NCI-H345 treated with DMSO at 0.1 percent for 48 hours (cell line): ENCODE data around the gene KRTAP10-3.

Source experiments
- DNase-seq: peaks from one replicate; lab custom pipeline; 2025; ENCODE audit not compliant: unreplicated experiment; lab: John Stamatoyannopoulos, UW

KRTAP10-3 gene

DNA sequence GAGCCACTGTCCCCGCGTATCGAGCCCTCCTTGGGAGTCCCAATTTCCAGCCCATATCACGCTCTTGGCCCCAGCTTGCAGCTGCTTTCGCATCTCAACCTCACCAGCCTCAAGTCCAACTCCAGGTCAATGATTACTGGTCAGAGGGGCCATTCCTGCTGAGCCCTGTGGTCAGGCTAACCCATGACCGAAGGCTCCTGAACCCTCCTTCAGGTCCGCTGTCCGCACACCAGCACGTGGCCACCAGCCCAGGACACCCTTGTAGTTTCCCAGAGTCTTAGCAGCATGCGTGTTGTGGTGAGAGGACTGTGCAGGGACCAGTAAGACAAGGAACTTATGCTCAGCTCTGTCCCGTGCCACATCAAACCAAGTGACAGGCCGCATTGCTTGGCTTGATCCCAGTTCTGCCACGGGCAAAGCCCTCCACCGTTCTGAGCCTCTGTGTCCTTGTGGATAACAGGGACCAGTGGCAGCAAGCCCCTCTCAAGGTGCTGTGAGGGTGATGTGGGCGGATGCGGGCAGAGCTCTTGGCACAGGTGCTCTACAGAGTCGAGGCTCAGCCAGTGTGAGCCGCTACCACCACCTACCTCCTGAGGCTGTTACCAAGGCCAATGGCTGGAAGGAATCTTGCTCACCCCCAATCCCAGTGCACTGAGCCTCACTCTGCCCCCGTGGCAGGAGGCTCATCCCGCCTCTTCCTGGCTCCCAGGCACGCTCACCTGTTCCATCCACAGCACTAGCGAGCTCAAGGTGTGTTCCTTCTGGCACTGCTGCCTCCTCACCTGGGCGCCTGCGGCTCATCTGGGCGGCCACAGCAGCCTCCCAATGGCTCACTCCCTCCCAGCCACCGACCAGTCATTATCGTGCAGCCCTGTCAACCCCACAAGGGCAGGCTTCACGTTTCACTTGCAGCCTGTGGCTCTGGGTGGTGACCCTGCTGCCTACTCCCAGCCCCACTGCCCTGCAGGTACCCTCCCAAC is 39.0 kb downstream of the KRTAP10-3 start:
- DNase-seq, result no peak

DNA sequence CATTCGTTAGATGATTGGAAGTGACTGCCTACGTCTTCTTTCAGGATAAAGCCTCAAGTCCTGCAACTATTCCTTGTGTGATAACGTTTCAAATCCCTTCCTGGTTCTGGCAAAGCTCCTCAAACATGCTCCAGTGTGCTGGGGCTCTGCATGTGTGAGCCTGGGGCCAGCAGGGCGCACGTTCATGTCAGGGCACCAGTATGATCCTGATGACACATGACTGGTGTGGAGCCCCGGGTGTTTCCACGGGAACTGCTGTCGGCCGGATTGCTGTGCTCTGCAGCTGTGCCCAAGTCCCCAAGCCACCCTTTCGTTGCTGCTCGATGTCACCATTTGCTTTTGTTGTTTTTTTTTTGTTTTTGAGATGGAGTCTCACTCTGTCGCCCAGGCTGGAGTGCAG is 39.9 kb downstream of the KRTAP10-3 start:
- DNase-seq, result no peak

DNA sequence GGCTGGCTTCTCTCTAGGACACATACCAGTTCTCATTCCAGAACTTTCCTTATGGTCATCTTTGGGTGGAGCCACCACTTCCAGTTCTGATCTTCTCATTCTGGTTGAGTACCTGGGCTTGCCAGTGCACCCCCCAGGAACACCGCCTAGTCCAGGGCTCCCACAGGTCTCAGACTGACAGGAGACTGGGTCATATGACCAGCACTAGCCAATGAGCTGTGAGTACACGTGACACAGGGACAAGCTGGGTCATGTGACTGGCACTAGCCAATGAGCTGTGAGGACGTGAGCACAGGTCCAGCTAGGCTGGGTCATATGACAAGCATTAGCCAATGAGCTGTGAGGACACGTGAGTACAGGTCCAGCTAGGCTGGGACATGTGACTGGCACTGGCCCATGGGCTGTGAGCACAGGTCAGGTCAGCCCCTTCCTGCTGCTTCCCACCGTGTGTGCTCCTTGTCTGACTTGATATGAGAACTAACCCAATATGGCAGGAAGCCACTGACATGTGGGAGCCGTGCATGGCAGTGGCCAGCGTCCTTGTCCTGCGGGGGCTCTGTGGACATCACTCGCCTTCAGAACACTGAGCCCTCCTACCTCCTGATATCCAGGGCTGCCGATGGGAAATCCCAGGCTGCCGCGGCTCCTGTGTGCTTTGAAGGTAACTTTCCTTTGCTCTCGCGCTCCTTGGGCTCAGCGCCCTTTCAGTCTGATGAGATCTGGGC is 41.3 kb downstream of the KRTAP10-3 start:
- DNase-seq, result no peak

DNA sequence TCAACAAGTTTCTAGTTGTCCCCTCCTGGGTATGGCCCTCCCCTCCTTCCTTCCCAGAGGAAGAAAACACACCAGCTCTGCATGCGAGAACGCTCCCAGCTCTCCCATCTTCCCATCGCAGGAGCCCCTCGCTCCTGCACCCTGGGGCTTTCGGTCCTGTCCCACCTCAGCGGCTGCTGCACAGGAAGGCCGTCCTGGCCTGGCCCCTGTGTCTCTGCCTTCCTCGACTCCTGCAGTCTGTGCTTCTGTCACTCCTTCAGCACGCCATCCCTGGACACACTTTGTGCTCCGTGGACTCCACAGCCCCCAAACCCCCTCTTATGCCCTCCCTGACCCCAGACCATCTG is 41.8 kb downstream of the KRTAP10-3 start:
- no peak for DNase-seq

DNA sequence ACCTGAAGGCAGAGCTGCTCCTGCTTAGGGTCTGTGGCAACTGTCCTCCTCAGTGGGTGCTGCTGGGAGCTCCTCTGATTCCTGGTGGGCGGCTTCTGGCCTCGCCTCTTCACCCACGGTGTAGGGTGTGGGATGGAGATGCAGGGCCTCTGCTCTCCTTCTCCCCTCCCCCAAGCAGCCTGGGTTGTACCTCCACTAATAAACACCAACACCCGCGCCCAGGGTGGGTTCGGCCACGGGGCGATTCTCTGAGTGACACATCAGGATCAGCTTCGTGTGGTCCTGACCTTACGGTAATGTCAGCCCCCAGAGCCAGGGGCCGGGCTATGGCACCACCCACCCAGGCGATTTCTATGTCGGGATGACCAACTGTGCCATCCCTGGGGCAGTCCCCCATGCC is 42.3 kb downstream of the KRTAP10-3 start:
- DNase-seq, result no peak

DNA sequence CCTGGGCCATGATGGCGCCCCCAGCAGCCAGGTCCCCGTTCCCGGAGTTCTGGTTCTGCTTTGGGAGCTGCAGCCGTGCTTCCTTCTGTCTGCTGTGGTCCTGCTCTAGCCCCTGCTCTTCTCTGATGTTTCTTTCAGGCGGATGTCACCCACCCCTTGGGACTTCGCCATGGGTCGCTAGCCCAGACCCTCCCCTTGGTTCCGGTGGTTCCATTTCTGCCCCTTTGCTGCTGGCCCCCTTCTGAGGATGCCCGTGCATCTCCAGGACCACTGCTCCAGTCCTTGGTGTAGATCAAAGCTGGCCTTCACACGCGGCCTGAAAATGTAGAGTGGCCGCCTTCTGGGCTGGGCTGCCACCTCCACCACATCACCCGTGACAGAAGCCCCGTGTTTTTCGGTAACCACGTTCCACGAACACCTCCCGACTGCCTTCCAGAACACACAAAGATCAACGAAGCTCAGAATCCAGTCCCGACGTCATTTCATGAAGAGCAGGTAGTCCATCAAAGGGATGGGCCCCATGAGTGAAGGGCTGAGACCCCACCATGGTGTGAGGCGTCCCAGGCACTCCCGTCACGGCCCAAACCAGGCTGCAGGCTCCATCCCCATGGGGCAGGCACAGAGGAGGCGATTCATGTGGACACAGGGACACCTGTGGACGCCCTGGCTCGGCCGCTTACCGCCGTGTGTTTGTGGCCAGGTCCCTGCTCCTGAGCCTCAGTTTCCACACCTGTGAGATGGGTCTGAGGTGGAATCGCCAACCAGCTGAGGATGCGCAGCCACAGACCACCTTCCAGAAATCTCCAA is 43.0 kb downstream of the KRTAP10-3 start:
- no peak for DNase-seq

DNA sequence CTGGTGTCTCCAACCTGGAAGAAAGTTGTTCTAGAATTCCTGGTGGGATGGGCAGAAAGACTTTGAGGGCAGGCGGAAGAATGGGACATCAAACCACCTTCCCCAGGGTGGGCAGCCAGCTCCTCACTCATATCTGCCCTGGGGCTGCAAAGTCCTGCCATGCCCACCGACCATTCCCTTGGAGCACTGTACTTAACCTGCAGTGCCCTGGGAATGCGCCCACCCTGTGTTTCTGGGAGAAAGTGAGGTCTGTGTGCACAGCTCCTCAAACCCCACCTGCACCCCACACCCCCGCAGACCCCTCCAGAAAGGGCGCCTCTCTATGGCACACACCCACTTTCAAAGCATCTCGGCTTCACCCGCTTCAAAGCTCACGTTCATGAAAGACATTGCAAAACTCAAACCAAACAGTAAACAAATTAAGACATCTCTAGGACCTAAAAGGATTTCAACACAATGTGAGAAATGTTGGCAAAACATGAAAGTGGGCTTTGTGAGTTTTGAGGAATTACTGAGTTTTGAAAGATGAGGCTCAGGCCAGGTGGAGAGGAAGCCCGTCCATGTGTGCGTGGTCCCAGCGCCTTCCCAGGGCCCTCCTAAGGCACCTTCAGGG is 43.7 kb downstream of the KRTAP10-3 start:
- DNase-seq, result no peak

DNA sequence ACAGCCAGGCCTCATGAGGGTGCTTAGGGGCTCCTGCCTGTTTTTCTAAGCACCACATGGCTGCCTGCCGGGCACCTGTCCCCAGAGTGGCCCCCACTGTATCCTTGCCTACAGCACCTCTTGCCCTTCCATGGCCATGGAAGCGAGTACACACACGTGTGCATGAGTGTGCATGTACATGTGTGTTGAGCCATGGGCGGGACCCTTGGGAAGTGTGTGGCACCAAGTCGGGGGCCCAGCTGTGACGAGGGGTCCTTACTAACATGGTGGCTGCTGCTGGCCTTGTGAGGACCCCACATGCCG is 44.4 kb downstream of the KRTAP10-3 start:
- DNase-seq, result no peak

DNA sequence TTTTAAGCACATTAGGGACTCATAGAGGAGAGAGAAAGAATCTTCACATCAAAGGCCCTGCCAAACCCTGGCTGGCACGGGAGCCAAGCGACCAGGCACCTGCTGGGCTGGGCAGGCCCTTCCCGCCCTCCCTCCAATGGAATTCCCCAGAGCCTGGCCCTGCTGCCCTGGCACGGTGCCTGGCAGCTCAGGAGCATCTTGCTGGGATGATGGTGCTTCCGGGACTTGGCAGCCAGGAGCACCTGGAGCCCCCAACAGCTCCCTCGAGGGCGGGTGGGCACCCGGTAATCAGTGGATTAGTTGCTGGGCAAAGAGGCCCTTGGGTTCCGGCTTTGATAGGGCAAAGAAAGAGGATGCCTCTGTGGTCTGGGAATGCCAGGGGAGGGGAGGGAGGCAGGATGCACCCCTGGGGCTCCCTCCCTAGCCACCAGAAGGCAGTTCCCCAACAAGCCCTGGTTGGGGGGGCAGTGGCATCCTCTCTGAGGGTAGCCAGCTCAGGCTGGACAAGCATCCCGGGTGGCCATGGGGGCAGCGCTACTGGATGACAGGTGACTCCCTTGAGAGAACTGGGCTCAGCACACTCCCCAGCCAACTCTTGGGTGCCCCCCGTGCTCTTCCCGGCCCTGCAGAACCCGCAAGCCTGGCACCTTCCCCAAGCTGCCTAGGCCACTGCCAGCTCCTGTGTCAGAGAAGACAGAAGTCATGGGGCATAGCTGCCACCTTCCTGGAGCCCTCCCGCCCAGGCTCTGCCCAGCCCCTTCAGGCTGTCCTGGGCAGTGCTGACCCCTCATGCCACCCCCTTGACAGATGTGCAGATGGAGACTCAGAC is 45.0 kb downstream of the KRTAP10-3 start:
- peak; percentile 74 for DNase-seq

DNA sequence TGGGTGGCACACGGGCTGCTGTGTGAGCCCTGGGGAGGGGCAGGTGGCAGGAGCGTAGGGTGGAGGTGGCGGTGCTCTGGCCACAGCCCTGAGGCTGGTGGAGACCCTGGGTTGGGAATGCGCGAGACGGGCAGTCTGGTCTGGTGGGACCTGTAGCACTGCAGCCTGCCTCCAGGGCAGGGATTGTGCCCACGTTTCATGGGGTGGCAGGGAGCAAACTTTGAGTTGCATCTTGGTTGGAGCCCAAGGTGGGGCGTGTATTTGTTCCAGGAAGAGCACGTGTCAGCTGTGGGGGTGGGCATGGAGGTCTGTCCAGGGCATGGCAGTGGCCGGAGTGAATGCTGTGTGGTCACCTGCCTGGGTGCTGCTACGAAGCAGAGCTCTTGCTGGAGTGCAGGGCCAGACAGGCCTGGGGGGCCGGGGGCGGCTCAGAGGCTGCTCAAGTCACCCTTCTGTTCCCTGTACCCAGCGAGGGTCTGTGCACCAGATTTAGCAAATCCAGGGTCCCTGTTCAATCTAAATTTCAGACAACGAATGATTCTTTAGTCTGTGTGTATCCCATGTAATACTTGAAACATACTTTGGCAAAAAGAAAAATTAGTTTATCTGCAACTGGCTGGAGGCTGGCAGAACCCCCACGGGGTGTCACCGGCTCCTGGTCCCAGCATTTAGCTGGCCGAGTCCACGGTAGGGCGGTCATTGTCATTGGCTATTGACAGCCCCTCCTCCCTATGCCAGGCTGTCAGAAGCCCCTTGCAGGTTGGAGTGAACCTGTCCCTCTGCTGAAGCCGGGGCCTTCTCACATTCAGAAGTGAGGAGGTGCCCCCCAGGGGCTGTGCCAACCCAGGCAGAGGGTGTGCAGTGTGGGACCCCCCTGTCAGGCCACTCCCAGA is 45.9 kb downstream of the KRTAP10-3 start:
- DNase-seq, result no peak

DNA sequence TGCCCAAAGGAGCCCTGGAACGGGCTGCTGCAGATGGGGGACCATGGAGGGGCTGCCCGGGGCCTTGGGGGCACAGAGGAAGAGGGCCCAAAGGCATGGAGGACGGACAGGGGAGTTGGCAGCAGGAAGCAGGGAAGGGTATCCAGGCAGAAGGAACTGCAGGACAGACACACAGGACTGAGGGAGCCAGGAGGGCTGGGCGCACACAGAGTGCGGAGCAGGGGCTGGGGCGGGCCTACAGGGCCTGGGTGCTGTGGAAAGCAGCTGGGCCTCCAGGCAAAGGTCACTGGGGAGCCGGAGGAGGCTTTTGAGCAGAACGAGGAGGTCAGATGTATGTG is 46.7 kb downstream of the KRTAP10-3 start:
- DNase-seq, result no peak

DNA sequence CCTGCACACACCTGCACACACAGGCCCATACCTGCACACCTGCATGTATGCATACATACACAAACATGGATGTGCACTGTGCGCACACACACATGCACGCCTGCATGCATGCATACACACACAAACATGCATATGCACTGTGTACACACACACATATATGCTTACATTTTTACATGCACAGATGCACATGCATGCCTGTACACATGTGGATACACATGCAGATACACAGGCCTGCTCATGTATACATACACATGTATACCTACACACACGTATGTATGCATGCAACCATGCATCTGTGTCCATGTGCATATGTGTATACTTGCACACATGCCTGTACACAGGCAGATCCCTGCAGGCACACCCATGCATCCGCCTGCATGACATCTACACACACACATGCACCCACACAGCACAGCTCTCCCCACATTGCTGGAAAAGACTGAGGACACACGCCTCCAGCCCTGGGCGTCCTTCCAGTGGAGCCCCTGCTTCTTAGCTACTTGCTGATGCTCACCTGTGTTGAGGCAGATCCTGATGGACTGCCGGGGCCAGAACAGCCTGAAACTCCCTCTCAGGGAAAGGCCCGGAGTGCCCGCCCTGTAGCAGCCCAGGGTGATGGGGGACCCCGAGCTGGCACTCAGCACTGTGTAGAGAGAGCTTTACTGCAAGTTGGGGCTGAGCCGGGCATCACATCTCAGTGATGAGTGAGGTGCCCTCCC is 47.2 kb downstream of the KRTAP10-3 start:
- no peak for DNase-seq

DNA sequence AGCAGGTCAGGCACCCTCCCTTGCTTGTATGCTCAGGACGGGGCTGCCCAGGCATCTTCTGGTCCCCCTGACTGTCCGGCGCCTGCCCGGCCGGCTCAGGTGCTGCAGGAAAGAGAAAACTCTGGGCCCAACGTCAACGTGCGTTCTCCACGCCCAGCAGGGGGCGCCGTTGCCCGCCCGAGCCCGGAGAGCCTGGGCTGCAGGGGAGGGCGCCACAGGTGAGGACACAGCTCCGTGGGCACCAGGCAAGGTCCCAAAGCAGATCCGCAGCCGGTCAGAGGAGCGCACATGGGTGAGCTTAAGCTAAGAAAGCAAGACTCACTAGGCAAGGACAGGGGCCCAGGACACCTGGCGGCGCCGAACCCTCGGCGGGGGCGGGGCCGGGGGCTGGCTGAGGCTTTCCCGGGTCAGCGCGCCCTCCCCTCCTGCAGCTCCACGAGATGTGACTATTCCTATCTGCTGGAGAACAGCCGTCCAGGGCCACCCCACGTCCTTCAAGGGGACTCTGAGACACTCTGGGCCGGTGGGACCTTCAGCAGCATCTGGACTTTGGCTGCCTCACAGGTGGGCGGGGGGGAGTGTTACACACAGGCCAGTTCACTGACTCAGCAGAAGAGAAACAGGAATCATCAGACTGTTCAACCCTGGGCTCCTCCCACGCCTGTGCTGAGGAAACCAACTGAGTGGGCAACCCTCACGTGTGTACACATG is 47.9 kb downstream of the KRTAP10-3 start:
- peak; percentile 11 for DNase-seq

DNA sequence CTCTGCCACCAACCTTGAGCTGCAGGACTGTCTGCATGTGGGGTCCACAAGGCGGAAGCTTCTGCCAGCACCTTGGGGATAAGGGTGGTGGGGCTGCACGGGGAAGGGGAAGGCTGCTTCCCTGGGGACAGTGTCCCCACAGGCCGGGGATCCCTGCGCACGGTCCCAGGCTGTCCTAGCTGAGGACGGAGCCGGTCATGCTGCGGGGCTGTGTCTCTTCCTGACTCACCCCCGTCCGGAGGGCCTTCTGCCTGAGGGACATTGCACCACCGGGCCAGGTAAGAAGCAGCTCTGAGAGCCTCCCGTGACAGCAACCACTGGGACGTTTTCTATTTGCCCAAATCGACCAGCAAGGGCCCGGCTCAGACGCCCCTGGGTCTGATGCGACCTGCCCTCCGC is 48.5 kb downstream of the KRTAP10-3 start:
- no peak for DNase-seq

DNA sequence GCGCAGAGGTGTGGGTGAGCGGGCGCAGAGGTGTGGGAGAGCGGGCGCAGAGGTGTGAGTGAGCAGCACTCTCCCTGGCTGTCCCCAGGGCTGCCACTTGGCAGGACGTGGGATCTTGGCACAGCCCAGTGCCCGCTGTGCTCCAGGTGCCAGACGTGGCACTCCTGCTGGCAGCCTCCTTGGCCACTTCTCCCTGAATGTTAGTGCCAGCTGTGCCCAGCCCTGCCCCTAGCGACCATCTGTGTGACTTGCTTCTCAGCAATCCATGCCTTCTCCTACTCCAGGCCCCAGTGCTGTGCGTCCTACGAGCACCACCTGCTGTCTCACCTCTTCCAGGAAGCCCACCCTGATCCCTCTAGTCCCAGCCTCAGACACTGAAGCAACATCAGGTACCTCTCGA is 49.1 kb downstream of the KRTAP10-3 start:
- no peak for DNase-seq

DNA sequence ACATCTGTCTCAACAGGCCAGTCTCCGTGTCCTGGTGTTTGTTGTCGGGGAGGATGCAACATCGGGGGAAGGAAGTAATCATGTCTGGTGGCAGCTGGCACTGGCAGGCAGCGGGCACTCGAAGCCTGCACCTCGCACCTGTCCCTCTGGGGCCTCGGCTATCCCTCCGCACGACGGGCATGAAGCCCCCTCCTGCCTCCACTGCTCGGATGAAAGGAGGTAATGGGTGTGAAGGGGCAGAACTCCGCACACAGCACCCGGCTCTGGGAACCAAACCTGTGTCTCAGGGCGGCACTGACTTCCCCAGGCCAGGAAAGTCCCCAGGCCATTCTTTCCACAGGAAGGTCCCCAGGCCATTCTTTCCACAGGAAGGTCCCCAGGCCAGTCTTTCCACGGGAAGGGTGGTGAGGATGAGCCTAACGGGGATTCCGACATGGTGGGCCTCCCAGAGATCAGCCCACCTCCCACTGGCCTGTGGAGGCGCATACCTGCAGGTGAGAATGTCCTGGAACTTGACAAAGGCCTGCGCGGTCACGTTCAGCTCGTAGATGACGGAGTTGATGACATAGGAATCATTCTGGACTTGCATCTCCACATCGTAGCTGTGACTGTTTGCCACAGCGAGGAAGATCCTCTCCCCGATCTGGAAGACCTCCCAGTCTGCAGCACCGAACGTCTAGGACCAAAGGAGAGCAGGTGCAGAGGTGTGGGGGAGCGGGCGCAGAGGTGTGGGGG is 49.7 kb downstream of the KRTAP10-3 start:
- DNase-seq, result no peak

DNA sequence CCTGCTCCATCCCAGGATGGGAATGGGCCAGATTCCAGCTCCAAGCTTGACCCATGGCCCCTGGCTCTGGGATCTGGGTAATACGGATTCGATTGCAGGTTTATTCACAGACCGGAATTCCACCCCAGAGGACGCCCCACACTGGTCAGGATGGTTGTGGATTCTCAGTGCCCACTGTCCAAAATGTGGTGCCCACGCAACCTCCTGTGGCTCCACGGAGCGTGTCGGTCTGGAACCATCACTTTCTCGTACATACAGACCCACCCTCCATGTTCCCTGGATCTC is 50.2 kb downstream of the KRTAP10-3 start:
- no peak for DNase-seq
